ENCODE results near the gene GALM.

Gene GALM

DNA sequence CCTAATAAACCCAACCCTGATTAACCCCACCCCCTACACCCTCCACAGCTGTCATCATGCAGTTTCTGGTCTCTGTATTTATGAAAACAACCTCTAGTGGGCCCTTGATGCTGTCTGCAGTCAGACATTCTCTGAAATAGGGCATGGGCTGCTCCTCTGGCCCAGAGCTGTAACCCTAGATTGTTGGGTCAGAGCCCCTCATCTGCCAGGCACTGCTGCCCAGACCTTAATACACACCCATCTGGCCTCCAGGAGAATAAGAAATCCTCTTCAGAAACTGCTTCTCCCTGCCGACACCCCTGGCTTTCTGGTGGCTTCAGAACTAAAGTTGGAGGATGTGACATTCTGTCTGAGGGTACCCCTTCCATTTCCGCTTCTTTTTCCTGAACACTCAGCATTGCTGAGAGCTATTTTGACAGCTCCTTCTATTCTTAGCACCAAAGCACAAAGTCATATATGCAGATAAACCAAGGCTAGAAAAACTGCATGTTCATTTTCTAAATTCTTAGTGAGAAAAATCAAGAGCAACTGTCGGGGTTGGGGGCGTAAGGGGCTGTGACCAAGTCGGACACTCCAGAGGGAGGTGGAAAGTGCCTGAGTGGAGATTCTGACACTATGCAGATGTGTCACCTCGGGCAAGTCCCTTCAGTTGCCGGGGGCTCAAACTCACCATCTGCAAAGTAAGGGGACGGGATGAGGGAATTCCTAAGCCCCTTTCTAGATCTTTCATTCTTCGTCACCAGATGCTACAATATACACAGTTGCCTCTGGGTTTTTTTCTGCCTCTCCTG, 56.6 kb downstream of the GALM start:
- no peak overlapping the region for H3K4me3 ChIP-seq (ENCODE audit: low read depth, low read length)
- peak; percentile 28; the same call in 1 of the 2 replicates for TF ChIP-seq CTCF (IDR thresholded peaks at IDR 0.05; ENCODE audit: borderline replicate concordance, insufficient read depth, low read depth, low read length)

GRCh38 chr2:38723173-38723572, 57.3 kb downstream of the GALM start:
- TF ChIP-seq CTCF (IDR thresholded peaks at IDR 0.05; ENCODE audit: borderline replicate concordance, insufficient read depth, low read depth, low read length) = no peak
- no peak overlapping the region for H3K4me3 ChIP-seq (ENCODE audit: low read depth, low read length)

- no peak for TF ChIP-seq CTCF (IDR thresholded peaks at IDR 0.05; ENCODE audit: borderline replicate concordance, insufficient read depth, low read depth, low read length)
- H3K4me3 ChIP-seq (ENCODE audit: low read depth, low read length) = no peak overlapping the region
These were observed 61.7 kb downstream of the GALM start for GRCh38 chr2:38727661-38728060.

- H3K4me3 ChIP-seq (ENCODE audit: low read depth, low read length) = no peak overlapping the region
These were observed 62.8 kb downstream of the GALM start for GRCh38 chr2:38728694-38729093.

DNA sequence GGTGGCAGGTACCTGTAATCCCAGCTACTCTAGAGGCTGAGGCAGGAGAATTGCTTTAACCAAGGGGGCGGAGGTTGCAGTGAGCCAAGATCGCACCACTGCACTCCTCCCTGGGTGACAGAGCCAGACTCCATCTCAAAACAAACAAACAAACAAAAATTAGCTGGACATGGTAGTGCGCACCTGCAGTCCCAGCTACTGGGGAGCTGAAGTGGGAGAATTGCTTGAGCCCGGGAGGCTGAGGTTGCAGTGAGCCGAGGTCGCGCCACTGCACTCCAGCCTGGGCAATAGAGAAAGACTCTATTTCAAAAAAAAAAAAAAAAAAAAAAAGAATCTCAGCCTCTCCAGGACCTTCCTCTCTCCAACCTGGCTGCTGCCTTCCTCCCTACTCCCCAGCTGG, 65.2 kb downstream of the GALM start:
- TF ChIP-seq CTCF (IDR thresholded peaks at IDR 0.05; ENCODE audit: borderline replicate concordance, insufficient read depth, low read depth, low read length) = no peak
- no peak overlapping the region for H3K4me3 ChIP-seq (ENCODE audit: low read depth, low read length)

More at GRCh38 chr2:38728694-38729093, 62.8 kb downstream of the GALM start:
- no peak for TF ChIP-seq CTCF (IDR thresholded peaks at IDR 0.05; ENCODE audit: borderline replicate concordance, insufficient read depth, low read depth, low read length)

DNA sequence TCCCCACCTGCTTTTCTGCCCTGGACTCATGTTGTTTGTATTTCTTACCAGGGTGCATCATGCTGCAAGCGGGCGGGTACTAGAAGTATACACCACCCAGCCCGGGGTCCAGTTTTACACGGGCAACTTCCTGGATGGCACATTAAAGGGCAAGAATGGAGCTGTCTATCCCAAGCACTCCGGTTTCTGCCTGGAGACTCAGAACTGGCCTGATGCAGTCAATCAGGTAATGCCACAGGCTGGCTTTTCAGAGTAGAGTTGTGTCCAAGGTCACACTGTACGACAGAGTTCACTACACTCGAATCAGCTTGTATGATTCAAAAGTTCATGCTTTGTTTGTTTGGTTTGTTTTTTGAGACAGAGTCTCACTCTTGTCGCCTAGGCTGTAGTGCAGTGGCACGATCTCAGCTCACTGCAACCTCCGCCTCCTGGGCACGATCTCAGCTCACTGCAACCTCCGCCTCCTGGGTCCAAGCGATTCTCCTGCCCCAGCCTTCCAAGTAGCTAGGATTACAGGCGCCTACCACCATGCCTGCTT, 65.8 kb downstream of the GALM start:
- no peak overlapping the region for H3K4me3 ChIP-seq (ENCODE audit: low read depth, low read length)
- TF ChIP-seq CTCF (IDR thresholded peaks at IDR 0.05; ENCODE audit: borderline replicate concordance, insufficient read depth, low read depth, low read length) = no peak

Measured in GM12875 (cell line).